Progenitor cell of endocrine pancreas (in vitro differentiated cells): ENCODE measurements around the gene ACTN1. TPM values are rescaled to one million over a fixed set of nuclear protein-coding genes. Genes with fewer than 3 reads are reported as not detected.

Experiments
- DNase-seq: peaks from one replicate; pipeline ENCODE4 v3.0.0; 2021; ENCODE audit warnings: low spot score; ENCODE audit not compliant: unreplicated experiment
- H3K27ac Mint-ChIP-seq: 2 replicates; pipeline ENCODE4 v1.8.0; 2021; ENCODE audit warnings: mild to moderate bottlenecking, moderate library complexity, mixed read lengths
- H3K27me3 Mint-ChIP-seq: 2 replicates; pipeline ENCODE4 v1.8.0; 2021; ENCODE audit warnings: mixed read lengths
- H3K36me3 Mint-ChIP-seq: 2 replicates; pipeline ENCODE4 v1.8.0; 2022; ENCODE audit warnings: mixed read lengths; ENCODE audit not compliant: insufficient read depth
- H3K4me1 Mint-ChIP-seq: 2 replicates; pipeline ENCODE4 v1.8.0; 2021; ENCODE audit warnings: low read depth, mixed read lengths
- H3K4me3 Mint-ChIP-seq: 2 replicates; pipeline ENCODE4 v1.8.0; 2021; ENCODE audit warnings: low read depth, mild to moderate bottlenecking, moderate library complexity, mixed read lengths
- H3K9me3 Mint-ChIP-seq: 2 replicates; pipeline ENCODE4 v1.8.0; 2021; ENCODE audit warnings: low read depth, mixed read lengths
- total RNA-seq: library from RNA; stranded (reverse); gene quantifications from 2 replicates; pipeline ENCODE4 v1.2.1, GENCODE V29; 2021
- TF ChIP-seq, protein P1 (sequence below): fragments of 200-600 bp; sonication (generic); IDR thresholded peaks from one replicate; pipeline ENCODE4 v1.5.0; 2021; ENCODE audit warnings: antibody characterized with exemption, mild to moderate bottlenecking; ENCODE audit not compliant: unreplicated experiment

Gene ACTN1
- total RNA-seq, 1 donor from 2014 or later: 92.6 TPM

GRCh38 chr14:68921666-68922065 is 57.4 kb downstream of the ACTN1 start:
- H3K27ac Mint-ChIP-seq: no peak overlapping the region
- H3K4me3 Mint-ChIP-seq: no peak overlapping the region
- TF ChIP-seq, protein P1, sequence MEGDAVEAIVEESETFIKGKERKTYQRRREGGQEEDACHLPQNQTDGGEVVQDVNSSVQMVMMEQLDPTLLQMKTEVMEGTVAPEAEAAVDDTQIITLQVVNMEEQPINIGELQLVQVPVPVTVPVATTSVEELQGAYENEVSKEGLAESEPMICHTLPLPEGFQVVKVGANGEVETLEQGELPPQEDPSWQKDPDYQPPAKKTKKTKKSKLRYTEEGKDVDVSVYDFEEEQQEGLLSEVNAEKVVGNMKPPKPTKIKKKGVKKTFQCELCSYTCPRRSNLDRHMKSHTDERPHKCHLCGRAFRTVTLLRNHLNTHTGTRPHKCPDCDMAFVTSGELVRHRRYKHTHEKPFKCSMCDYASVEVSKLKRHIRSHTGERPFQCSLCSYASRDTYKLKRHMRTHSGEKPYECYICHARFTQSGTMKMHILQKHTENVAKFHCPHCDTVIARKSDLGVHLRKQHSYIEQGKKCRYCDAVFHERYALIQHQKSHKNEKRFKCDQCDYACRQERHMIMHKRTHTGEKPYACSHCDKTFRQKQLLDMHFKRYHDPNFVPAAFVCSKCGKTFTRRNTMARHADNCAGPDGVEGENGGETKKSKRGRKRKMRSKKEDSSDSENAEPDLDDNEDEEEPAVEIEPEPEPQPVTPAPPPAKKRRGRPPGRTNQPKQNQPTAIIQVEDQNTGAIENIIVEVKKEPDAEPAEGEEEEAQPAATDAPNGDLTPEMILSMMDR: no peak
- H3K4me1 Mint-ChIP-seq: peaks cover 27% of the 10 kb centered on the region
- H3K9me3 Mint-ChIP-seq: peaks cover 4% of the 10 kb centered on the region
- H3K36me3 Mint-ChIP-seq: peaks cover 29% of the 10 kb centered on the region
- no peak for DNase-seq
- H3K27me3 Mint-ChIP-seq: no peaks in the 10 kb centered on the region

GRCh38 chr14:68921049-68921448 is 58.1 kb downstream of the ACTN1 start:
- Mint-ChIP-seq H3K4me1 (peaks cover 27% of the 10 kb centered on the region), H3K4me3 (no peak overlapping the region), H3K9me3 (peaks cover 3% of the 10 kb centered on the region), H3K36me3 (peaks cover 28% of the 10 kb centered on the region), H3K27ac (peak overlapping the region; percentile 80), H3K27me3 (no peaks in the 10 kb centered on the region)
- TF ChIP-seq, protein P1: no peak
- no peak for DNase-seq

DNA sequence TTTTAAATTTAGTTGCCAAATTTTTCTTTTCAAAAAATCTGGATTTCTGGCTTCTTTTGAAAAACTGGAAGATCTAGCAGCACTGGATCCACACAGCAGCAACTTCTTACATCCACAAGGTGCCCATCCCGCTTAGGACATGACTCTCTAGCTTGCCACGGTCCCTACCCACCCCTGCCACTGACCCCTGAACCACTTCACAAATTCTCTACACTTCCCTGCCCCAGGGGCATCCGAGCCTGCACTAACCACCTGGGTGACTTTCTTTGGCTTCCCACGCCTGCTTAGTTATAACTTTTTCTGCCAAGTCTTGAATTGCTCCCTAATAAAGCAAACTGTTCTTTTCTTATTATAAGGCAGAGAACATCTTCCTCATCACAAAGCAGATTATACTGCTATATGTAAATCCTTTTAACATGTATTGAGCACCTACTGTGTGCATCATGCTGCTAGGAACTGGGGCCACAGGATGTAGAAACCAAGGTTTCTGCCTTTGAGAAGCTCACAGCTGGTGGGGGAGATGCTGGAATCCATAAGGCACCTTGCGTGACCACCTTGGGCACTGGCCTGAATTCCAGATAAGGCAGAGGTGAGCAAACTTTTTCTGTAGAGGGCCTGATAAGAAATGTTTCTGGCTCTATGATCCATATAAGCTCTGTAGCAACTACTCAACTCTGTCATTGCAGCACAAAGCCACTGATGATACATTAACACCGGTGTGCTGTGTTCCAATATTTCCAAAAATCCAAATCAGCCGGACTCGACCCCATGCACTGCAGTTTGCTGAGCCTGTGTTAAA is 59.8 kb downstream of the ACTN1 start:
- TF ChIP-seq, protein P1: no peak
- DNase-seq: no peak

DNA sequence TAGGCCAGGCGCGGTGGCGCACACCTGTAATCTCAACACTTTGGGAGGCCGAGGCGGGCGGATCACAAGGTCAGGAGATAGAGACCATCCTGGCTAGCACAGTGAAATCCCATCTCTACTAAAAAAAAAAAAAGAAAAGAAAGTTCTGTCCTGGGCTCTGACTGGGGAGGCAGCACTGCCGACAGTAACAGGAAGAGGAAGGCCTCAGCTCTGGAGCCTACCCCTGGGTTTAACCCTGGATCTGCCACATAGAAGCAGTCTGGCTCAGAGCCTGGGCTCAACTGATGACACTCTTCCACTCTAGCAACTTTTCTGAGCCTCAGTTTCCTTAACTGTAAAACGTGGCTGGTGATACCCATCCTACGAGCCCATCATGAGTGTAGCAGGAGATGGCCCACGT is 60.5 kb downstream of the ACTN1 start:
- no peak overlapping the region for H3K27ac Mint-ChIP-seq
- H3K4me1 Mint-ChIP-seq: peaks cover 27% of the 10 kb centered on the region

More for the DNA sequence above, 59.8 kb downstream of the ACTN1 start:
- Mint-ChIP-seq H3K36me3 (peaks cover 24% of the 10 kb centered on the region), H3K4me3 (no peak overlapping the region), H3K4me1 (peaks cover 27% of the 10 kb centered on the region), H3K27ac (peak overlapping the region; percentile 82), H3K9me3 (no peaks in the 10 kb centered on the region), H3K27me3 (no peaks in the 10 kb centered on the region)

DNA sequence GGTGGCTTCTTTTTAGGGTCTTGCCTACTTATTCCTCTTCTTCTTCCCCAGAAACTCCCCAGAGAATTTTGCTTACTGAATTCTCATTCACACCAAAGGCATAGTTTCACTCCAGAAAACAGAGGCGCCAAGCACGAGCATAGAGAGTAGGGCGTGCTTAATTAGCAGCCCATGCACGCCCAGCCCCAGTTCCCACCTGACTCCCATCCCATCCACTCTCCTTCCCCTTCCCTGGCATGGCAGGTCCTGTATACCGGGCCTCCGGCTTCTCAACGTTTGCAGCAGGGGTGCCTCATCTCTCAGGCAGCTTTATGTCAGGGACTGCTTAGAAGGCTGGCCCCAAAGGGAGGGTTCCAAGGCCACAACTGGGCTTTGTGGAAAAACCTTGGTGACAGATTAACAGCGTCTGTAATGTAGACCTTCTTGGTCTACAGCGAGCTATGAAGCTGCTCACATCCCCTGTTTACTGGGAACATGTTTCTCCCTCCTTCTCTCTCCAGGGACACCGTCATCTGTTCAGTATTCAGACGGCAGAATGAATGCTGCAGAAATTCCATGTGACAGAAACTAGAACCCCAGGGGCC is 62.7 kb downstream of the ACTN1 start:
- Mint-ChIP-seq H3K27me3 (no peaks in the 10 kb centered on the region), H3K36me3 (peaks cover 18% of the 10 kb centered on the region), H3K27ac (no peak overlapping the region), H3K9me3 (no peaks in the 10 kb centered on the region), H3K4me1 (peaks cover 14% of the 10 kb centered on the region), H3K4me3 (no peak overlapping the region)
- DNase-seq: no peak
- TF ChIP-seq, protein P1: no peak

More for the DNA sequence above, 60.5 kb downstream of the ACTN1 start:
- peaks cover 21% of the 10 kb centered on the region for H3K36me3 Mint-ChIP-seq
- H3K4me3 Mint-ChIP-seq: no peak overlapping the region
- TF ChIP-seq, protein P1: no peak
- DNase-seq: no peak
- H3K9me3 Mint-ChIP-seq: no peaks in the 10 kb centered on the region
- no peaks in the 10 kb centered on the region for H3K27me3 Mint-ChIP-seq
